IMR-90 (cell line): ENCODE data around the gene STARD8.

Experiments used
- FOS ChIP-seq: fragments of 150-350 bp; IDR thresholded peaks from 2 replicates; pipeline ENCODE4 v1.6.1; 2016; ENCODE audit warnings: low read depth, low read length
- POLR2A ChIP-seq: IDR thresholded peaks from 2 replicates; pipeline ENCODE4 v1.6.1; 2012; ENCODE audit warnings: mild to moderate bottlenecking, low read depth, low read length
- RAD21 ChIP-seq: IDR thresholded peaks from 2 replicates; pipeline ENCODE4 v1.6.1; 2012; ENCODE audit warnings: low read length, improper control_type of control experiment
- RFX5 ChIP-seq: IDR thresholded peaks from 2 replicates; pipeline ENCODE4 v1.8.0; 2012; ENCODE audit warnings: low read depth, mild to moderate bottlenecking, low read length, moderate library complexity
- TF ChIP-seq, protein P1 (sequence below): conservative IDR thresholded peaks from 2 replicates; pipeline ENCODE4 v1.5.1; 2012; ENCODE audit warnings: mild to moderate bottlenecking, low read depth, low read length, improper control_type of control experiment
- TF ChIP-seq, protein P2 (sequence below): fragments of 150-350 bp; IDR thresholded peaks from 2 replicates; pipeline ENCODE4 v1.6.1; 2016; ENCODE audit warnings: low read depth, mild to moderate bottlenecking, low read length, moderate library complexity, borderline replicate concordance

DNA sequence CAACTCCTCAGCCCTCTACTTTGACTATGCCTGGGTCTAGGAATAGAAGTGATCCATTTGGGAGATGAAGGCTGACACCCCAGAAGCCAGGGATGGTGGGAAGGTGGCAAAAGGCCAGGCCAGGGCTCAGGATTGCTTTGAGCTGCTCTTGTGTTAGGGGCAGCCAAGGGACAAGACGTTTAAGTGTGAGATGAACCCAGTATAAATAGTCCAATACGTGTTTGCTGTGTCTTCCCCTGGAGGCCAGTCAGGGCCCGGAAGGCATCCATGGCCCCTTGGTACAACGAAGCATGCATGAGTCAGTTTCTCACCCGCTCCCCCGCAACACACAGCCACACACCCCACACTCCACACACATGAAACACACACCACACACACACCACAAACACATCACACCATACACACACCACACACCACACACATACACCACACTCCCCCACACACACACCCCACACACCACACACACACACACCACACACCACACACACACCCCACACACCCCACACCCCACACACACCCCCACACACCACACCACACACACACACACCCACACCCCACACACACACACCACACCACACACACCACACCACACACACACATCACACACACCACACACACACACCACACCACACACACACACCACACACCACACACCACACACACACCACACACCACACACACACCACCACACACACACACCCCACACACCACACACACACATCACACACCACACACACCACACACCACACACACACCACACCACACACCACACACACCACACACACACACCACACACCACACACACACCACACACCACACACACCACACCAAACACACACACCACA lies 5.1 kb downstream of the STARD8 start:
- TF ChIP-seq, protein P1, sequence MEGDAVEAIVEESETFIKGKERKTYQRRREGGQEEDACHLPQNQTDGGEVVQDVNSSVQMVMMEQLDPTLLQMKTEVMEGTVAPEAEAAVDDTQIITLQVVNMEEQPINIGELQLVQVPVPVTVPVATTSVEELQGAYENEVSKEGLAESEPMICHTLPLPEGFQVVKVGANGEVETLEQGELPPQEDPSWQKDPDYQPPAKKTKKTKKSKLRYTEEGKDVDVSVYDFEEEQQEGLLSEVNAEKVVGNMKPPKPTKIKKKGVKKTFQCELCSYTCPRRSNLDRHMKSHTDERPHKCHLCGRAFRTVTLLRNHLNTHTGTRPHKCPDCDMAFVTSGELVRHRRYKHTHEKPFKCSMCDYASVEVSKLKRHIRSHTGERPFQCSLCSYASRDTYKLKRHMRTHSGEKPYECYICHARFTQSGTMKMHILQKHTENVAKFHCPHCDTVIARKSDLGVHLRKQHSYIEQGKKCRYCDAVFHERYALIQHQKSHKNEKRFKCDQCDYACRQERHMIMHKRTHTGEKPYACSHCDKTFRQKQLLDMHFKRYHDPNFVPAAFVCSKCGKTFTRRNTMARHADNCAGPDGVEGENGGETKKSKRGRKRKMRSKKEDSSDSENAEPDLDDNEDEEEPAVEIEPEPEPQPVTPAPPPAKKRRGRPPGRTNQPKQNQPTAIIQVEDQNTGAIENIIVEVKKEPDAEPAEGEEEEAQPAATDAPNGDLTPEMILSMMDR, result no peak
- no peak for TF ChIP-seq POLR2A
- TF ChIP-seq, protein P2, sequence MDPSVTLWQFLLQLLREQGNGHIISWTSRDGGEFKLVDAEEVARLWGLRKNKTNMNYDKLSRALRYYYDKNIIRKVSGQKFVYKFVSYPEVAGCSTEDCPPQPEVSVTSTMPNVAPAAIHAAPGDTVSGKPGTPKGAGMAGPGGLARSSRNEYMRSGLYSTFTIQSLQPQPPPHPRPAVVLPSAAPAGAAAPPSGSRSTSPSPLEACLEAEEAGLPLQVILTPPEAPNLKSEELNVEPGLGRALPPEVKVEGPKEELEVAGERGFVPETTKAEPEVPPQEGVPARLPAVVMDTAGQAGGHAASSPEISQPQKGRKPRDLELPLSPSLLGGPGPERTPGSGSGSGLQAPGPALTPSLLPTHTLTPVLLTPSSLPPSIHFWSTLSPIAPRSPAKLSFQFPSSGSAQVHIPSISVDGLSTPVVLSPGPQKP, result no peak
- TF ChIP-seq RAD21, result no peak
- no peak for TF ChIP-seq RFX5
- TF ChIP-seq FOS, result no peak
